Endometrial microvascular endothelial cells (primary cell): ENCODE measurements around the gene ZCCHC17. TPM values are rescaled to one million over a fixed set of nuclear protein-coding genes. Genes with fewer than 3 reads are reported as not detected.

Experiments used
- in situ Hi-C: cut with HindIII; loops from 2 replicates; pipeline ENCODE4 v1.10.0; 2017; ENCODE audit warnings: low sequenced_read_pairs, low pct_unique_long_range_greater_than_20kb; ENCODE audit errors: inconsistent ontology term
- total RNA-seq: library from RNA; depleted of rRNA; stranded (reverse); fragments of >200 nt; gene quantifications from one replicate; pipeline ENCODE4 v1.2.3, GENCODE V29; 2015; ENCODE audit errors: inconsistent ontology term

The ZCCHC17 gene
- total RNA-seq, 1 donor from 2014 or later: 31.9 TPM

GRCh38 chr1:31408788-31409318, 112.0 kb downstream of the ZCCHC17 start:
- in situ Hi-C loops: no loop called here

GRCh38 chr1:31409946-31410858, 113.4 kb downstream of the ZCCHC17 start:
- in situ Hi-C loops: no loop called here

GRCh38 chr1:31410871-31411270, 114.0 kb downstream of the ZCCHC17 start:
- in situ Hi-C loops: no loop called here

GRCh38 chr1:31412205-31412604, 115.4 kb downstream of the ZCCHC17 start:
- in situ Hi-C loops: no loop called here

- in situ Hi-C loops: no loop called here
These were observed 116.0 kb downstream of the ZCCHC17 start, which contains the start of gene SERINC2 for GRCh38 chr1:31412732-31413404. SERINC2 (plus strand) TSS chr1:31413213; CDS start chr1:31413266, 53 bp downstream.

GRCh38 chr1:31413405-31414001, 116.7 kb downstream of the ZCCHC17 start:
- in situ Hi-C loops: no loop called here

Other genes starting within 250 kb of the ZCCHC17 start
- 72.1 TPM for gene PUM1, start 231.3 kb upstream of the ZCCHC17 start, total RNA-seq
- gene NKAIN1, start 57.1 kb upstream of the ZCCHC17 start, total RNA-seq: not detected
- gene SNRNP40, start 244 bp upstream of the ZCCHC17 start, total RNA-seq: 131 TPM
- gene FABP3, start 76.0 kb downstream of the ZCCHC17 start, total RNA-seq: not detected
- gene SERINC2, start 116.2 kb downstream of the ZCCHC17 start, total RNA-seq: 10.0 TPM